ENCODE measurements around the gene PRDM16. TPM values are rescaled to one million over a fixed set of nuclear protein-coding genes. Genes with fewer than 3 reads are reported as not detected.

Gene PRDM16
- total and polyA plus RNA-seq, 2 of the 8 experiments (the other 6 are each of a cell fraction or from before 2014, with no cell fraction given), result 0.39 to 0.43 TPM

- no peak overlapping the region for H4K8ac ChIP-seq (ENCODE audit: extremely low read depth, insufficient read depth, low read length)
- H3K56ac ChIP-seq (replicated peaks; ENCODE audit: insufficient read length, low read depth, low read length), result no peak overlapping the region
- peaks cover 4% of the 10 kb centered on the region for H3K79me1 ChIP-seq (ENCODE audit: low read depth, low read length)
- no peak for FAIRE-seq
- H2BK5ac ChIP-seq (ENCODE audit: low read depth, low read length), result no peak overlapping the region
- no peak overlapping the region for H3K4ac ChIP-seq (replicated peaks; ENCODE audit: insufficient read length, low read depth, low read length)
- H3K36me3 ChIP-seq (ENCODE audit: control insufficient read depth in 2 of 4, insufficient read depth in 4 of 4, low read length in 3 of 4), result no peaks in the 10 kb centered on the region
- ChIA-PET CTCF (ENCODE audit: partially characterized antibody) (no interaction called here), POLR2A (ENCODE audit: partially characterized antibody) (no interaction called here)
- peaks cover 0 to 19% (median 15%) of the 10 kb centered on the region in 4 experiments; a peak in 6 of 7 replicates for H3K4me1 ChIP-seq (replicated peaks in 1 of 4; ENCODE audit: control insufficient read depth in 3 of 4, insufficient read depth in 4 of 4, low read length in 3 of 4)
- H2BK20ac ChIP-seq (ENCODE audit: low read length), result no peak overlapping the region
- H3K4me3 ChIP-seq (ENCODE audit: extremely low read depth in 1 of 4, insufficient read depth in 2 of 4, low read depth in 3 of 4, low read length in 4 of 4), result no peak overlapping the region
- H3K9me3 ChIP-seq (ENCODE audit: insufficient read depth in 2 of 2, low read depth in 1 of 2, low read length in 1 of 2), result peaks cover 10% of the 10 kb centered on the region in 2 experiments
- H4K91ac ChIP-seq (replicated peaks; ENCODE audit: insufficient read length, low read length), result no peak overlapping the region
- no peaks in the 10 kb centered on the region for H3K23me2 ChIP-seq (ENCODE audit: low read depth, low read length)
- no peak for DNase-seq (ENCODE audit: low read depth in 1 of 2, low spot score in 2 of 2)
- no peak overlapping the region for H2BK120ac ChIP-seq (replicated peaks; ENCODE audit: low read depth, low read length)
- TF ChIP-seq NRF1 (IDR thresholded peaks at IDR 0.05; ENCODE audit: low read depth, low read length) (no peak), USF2 (IDR thresholded peaks at IDR 0.05; ENCODE audit: low read length) (no peak), FOSL1 (IDR thresholded peaks at IDR 0.05; ENCODE audit: insufficient read depth, low read depth, low read length) (no peak), NANOG (IDR thresholded peaks at IDR 0.05; ENCODE audit: insufficient read depth, low read depth, low read length, poor library complexity, severe bottlenecking) (no peak), ZNF274 (IDR thresholded peaks at IDR 0.05; ENCODE audit: borderline replicate concordance, extremely low read depth, low read length) (no peak), GABPA (IDR thresholded peaks at IDR 0.05; ENCODE audit: borderline replicate concordance, insufficient read depth, low read length) (no peak), TBP (IDR thresholded peaks at IDR 0.05; ENCODE audit: low read depth, low read length) (no peak), JUN (IDR thresholded peaks at IDR 0.05; ENCODE audit: low read depth, low read length) (no peak), EP300 (IDR thresholded peaks at IDR 0.05; ENCODE audit: borderline replicate concordance in 1 of 2, low read depth in 2 of 2, low read length in 2 of 2) (no peak)
- WGBS, 2 experiments (ENCODE audit: extremely low coverage in 1 of 2, insufficient coverage in 1 of 2, insufficient read length in 1 of 2, insufficient replicate concordance in 2 of 2, low coverage in 1 of 2, low lambda C conversion rate in 2 of 2, missing lambda C conversion rate in 1 of 2), result 84% methylated on average over 12 of the region's 12 CpGs; no CpG with 5 or more reads in 1 of the 2 experiments
- H4K5ac ChIP-seq (ENCODE audit: insufficient read length, low read depth, low read length), result no peak overlapping the region
- no peak overlapping the region for H3K23ac ChIP-seq (ENCODE audit: insufficient read length)
- H3K14ac ChIP-seq (ENCODE audit: insufficient read length), result no peak overlapping the region
- H3K4me2 ChIP-seq (ENCODE audit: insufficient read depth in 1 of 2, low read depth in 2 of 2, low read length in 2 of 2), result no peak overlapping the region
- no peak overlapping the region for H3K18ac ChIP-seq (ENCODE audit: extremely low read depth, low read length)
- H2AK5ac ChIP-seq (ENCODE audit: low read depth, low read length), result no peak overlapping the region
- no peaks in the 10 kb centered on the region for H3K79me2 ChIP-seq (ENCODE audit: control insufficient read depth in 1 of 2, insufficient read depth in 2 of 2, low read length in 2 of 2)
- H4K20me1 ChIP-seq (replicated peaks in 1 of 2; ENCODE audit: control insufficient read depth in 1 of 2, insufficient read depth in 2 of 2, low read length in 2 of 2), result peaks cover 0 to under 1% of the 10 kb centered on the region in 2 experiments
- no peak overlapping the region for H2BK12ac ChIP-seq (ENCODE audit: low read depth, low read length)
- H3K27ac ChIP-seq (ENCODE audit: low read depth, low read length), result no peak overlapping the region
- no peak overlapping the region for H2BK15ac ChIP-seq (ENCODE audit: low read length)
- no peak overlapping the region for H2AFZ ChIP-seq (ENCODE audit: low read length)
- H3K27me3 ChIP-seq (replicated peaks in 1 of 4; ENCODE audit: control insufficient read depth in 3 of 4, extremely low read depth in 1 of 4, insufficient read depth in 3 of 4, low read length in 3 of 4), result peaks cover 0 to 2% (median 0%) of the 10 kb centered on the region in 4 experiments; a peak in 4 of 7 replicates
- H3K9ac ChIP-seq (replicated peaks in 1 of 4; ENCODE audit: extremely low read depth in 1 of 4, low read depth in 3 of 4, low read length in 3 of 4), result no peak overlapping the region
These were observed 40.4 kb downstream of the PRDM16 start for GRCh38 chr1:3109355-3109754.

All from H1 (cell line).